Neutrophil (primary cell): ENCODE results near the gene KLF11.

Source experiments
- H3K27ac ChIP-seq: fragments of 200-600 bp; sonication (generic); 2 replicates; pipeline ENCODE4 v1.5.1; 2016; ENCODE audit warnings: mild to moderate bottlenecking, moderate library complexity
- H3K27me3 ChIP-seq: fragments of 200-600 bp; sonication (generic); 2 replicates; pipeline ENCODE4 v1.6.0; 2016; ENCODE audit warnings: mild to moderate bottlenecking
- H3K36me3 ChIP-seq: fragments of 200-600 bp; sonication (generic); 2 replicates; pipeline ENCODE4 v1.5.1; 2017
- H3K4me1 ChIP-seq, 2 experiments: fragments of 200-600 bp in 1 of 2; sonication (generic) in 1 of 2; 1 replicate in 1 of 2; 2 replicates in 1 of 2; pipeline versions ENCODE4 v1.5.1 to v1.6.1; 2013 to 2016; ENCODE audit warnings: low read depth in 1 of 2, low read length in 1 of 2, mild to moderate bottlenecking in 1 of 2, moderate library complexity in 1 of 2; ENCODE audit not compliant: control insufficient read depth in 1 of 2, insufficient read depth in 1 of 2
- H3K4me3 ChIP-seq, 2 experiments: fragments of 200-600 bp in 1 of 2; sonication (generic) in 1 of 2; 1 replicate in 1 of 2; 2 replicates in 1 of 2; pipeline ENCODE4 v1.5.1; 2013 to 2016; ENCODE audit warnings: low read depth in 1 of 2, low read length in 1 of 2, mild to moderate bottlenecking in 1 of 2, moderate library complexity in 1 of 2
- H3K9me3 ChIP-seq: fragments of 200-600 bp; sonication (generic); 2 replicates; pipeline ENCODE4 v1.5.1; 2016
- CTCF ChIP-seq: fragments of 200-600 bp; sonication (generic); IDR thresholded peaks from 2 replicates; pipeline ENCODE4 v1.5.1; 2016; ENCODE audit warnings: antibody characterized with exemption

Gene KLF11

GRCh38 chr2:10026940-10027569 is 16.3 kb upstream of the KLF11 start:
- Histone ChIP-seq H3K27ac (no peak overlapping the region), H3K4me1 (peaks cover 5 to 23% of the 10 kb centered on the region in 2 experiments), H3K36me3 (no peaks in the 10 kb centered on the region), H3K27me3 (no peaks in the 10 kb centered on the region), H3K9me3 (no peaks in the 10 kb centered on the region), H3K4me3 (no peak overlapping the region)
- TF ChIP-seq CTCF: no peak

GRCh38 chr2:10027660-10028330 is 15.6 kb upstream of the KLF11 start:
- no peak overlapping the region for H3K4me3 ChIP-seq

GRCh38 chr2:10028407-10028987 is 14.9 kb upstream of the KLF11 start:
- Histone ChIP-seq H3K4me3 (no peak overlapping the region), H3K9me3 (no peaks in the 10 kb centered on the region), H3K27ac (no peak overlapping the region), H3K27me3 (no peaks in the 10 kb centered on the region), H3K36me3 (no peaks in the 10 kb centered on the region), H3K4me1 (peaks cover 5 to 23% of the 10 kb centered on the region in 2 experiments)
- TF ChIP-seq CTCF: no peak

More at GRCh38 chr2:10027660-10028330, 15.6 kb upstream of the KLF11 start:
- Histone ChIP-seq H3K27ac (no peak overlapping the region), H3K9me3 (no peaks in the 10 kb centered on the region), H3K27me3 (no peaks in the 10 kb centered on the region), H3K36me3 (no peaks in the 10 kb centered on the region), H3K4me1 (peaks cover 5 to 23% of the 10 kb centered on the region in 2 experiments)
- TF ChIP-seq CTCF: no peak

GRCh38 chr2:10028988-10029874 is 14.1 kb upstream of the KLF11 start:
- peak overlapping the region in 1 of 2 experiments; percentile 46 for H3K4me3 ChIP-seq
- no peaks in the 10 kb centered on the region for H3K36me3 ChIP-seq
- no peak overlapping the region for H3K27ac ChIP-seq
- no peak for TF ChIP-seq CTCF
- no peaks in the 10 kb centered on the region for H3K27me3 ChIP-seq
- H3K4me1 ChIP-seq: peaks cover 5 to 23% of the 10 kb centered on the region in 2 experiments
- no peaks in the 10 kb centered on the region for H3K9me3 ChIP-seq

- TF ChIP-seq CTCF: no peak
- H3K27me3 ChIP-seq: no peaks in the 10 kb centered on the region
- H3K27ac ChIP-seq: no peak overlapping the region
- no peaks in the 10 kb centered on the region for H3K9me3 ChIP-seq
- H3K4me1 ChIP-seq: peaks cover 5 to 23% of the 10 kb centered on the region in 2 experiments
- H3K4me3 ChIP-seq: peak overlapping the region in 1 of 2 experiments; percentile 46
- no peaks in the 10 kb centered on the region for H3K36me3 ChIP-seq
These were observed 13.5 kb upstream of the KLF11 start for GRCh38 chr2:10029875-10030223.
